DMS 273 (cell line): ENCODE data around the gene BEAN1.

Source experiments
- DNase-seq: peaks from one replicate; lab custom pipeline; 2025; ENCODE audit not compliant: unreplicated experiment; lab: John Stamatoyannopoulos, UW

Gene BEAN1

GRCh38 chr16:66418165-66418962, 8.7 kb upstream of the BEAN1 start:
- DNase-seq: no peak

- DNase-seq: peak; percentile 39
Measured at GRCh38 chr16:66419527-66419926, 7.6 kb upstream of the BEAN1 start.

GRCh38 chr16:66420396-66420795, 6.7 kb upstream of the BEAN1 start:
- DNase-seq: no peak

GRCh38 chr16:66421891-66422290, 5.2 kb upstream of the BEAN1 start:
- no peak for DNase-seq

GRCh38 chr16:66422366-66422765, 4.7 kb upstream of the BEAN1 start:
- DNase-seq: no peak

- DNase-seq: no peak
Measured at GRCh38 chr16:66423177-66423576, 3.9 kb upstream of the BEAN1 start.

GRCh38 chr16:66425651-66426050, 1.4 kb upstream of the BEAN1 start:
- DNase-seq: no peak

GRCh38 chr16:66426112-66427035, 721 bp upstream of the BEAN1 start:
- peak; percentile 65 for DNase-seq

- DNase-seq: no peak
Measured at GRCh38 chr16:66427871-66428681, 981 bp downstream of the BEAN1 start.

- peak; percentile 27 for DNase-seq
Measured at GRCh38 chr16:66428682-66429251, 1.7 kb downstream of the BEAN1 start.

GRCh38 chr16:66429290-66429962, 2.3 kb downstream of the BEAN1 start:
- peak; percentile 59 for DNase-seq

- DNase-seq: no peak
Measured at GRCh38 chr16:66430214-66430613, 3.1 kb downstream of the BEAN1 start.

- DNase-seq: no peak
Measured at GRCh38 chr16:66431760-66432159, 4.7 kb downstream of the BEAN1 start.

- peak; percentile 34 for DNase-seq
Measured at GRCh38 chr16:66432429-66432828, 5.3 kb downstream of the BEAN1 start.

- no peak for DNase-seq
Measured at GRCh38 chr16:66434619-66435430, 7.7 kb downstream of the BEAN1 start.

GRCh38 chr16:66435896-66436295, 8.8 kb downstream of the BEAN1 start:
- DNase-seq: no peak

- DNase-seq: no peak
Measured at GRCh38 chr16:66437391-66437945, 10.4 kb downstream of the BEAN1 start.

GRCh38 chr16:66438536-66438935, 11.4 kb downstream of the BEAN1 start:
- no peak for DNase-seq

- no peak for DNase-seq
Measured at GRCh38 chr16:66439051-66439730, 12.1 kb downstream of the BEAN1 start.
